Measurements from ENCODE around the gene RAPGEF5.

DNA sequence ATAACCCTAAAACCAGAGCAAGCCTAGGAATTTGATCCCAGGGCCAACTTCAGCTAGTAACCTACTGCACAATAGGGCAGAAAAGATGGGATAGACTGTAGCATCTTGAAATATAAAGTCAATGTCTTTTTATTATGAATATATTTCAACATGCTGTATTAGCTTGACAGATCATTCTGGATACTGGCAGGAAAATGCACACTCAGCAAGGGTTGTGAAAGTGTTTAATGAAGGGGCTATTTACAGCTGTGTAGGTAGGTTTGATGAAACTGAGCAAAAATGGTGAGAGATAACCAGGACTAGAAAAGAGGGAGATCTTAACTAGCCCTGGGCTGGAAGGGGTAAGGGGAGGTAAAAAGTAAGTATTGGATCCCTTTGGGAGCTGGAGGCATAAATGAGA lies 156.2 kb downstream of the RAPGEF5 start:
- TF ChIP-seq, protein P1, sequence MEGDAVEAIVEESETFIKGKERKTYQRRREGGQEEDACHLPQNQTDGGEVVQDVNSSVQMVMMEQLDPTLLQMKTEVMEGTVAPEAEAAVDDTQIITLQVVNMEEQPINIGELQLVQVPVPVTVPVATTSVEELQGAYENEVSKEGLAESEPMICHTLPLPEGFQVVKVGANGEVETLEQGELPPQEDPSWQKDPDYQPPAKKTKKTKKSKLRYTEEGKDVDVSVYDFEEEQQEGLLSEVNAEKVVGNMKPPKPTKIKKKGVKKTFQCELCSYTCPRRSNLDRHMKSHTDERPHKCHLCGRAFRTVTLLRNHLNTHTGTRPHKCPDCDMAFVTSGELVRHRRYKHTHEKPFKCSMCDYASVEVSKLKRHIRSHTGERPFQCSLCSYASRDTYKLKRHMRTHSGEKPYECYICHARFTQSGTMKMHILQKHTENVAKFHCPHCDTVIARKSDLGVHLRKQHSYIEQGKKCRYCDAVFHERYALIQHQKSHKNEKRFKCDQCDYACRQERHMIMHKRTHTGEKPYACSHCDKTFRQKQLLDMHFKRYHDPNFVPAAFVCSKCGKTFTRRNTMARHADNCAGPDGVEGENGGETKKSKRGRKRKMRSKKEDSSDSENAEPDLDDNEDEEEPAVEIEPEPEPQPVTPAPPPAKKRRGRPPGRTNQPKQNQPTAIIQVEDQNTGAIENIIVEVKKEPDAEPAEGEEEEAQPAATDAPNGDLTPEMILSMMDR (IDR thresholded peaks at IDR 0.05) = no peak
- no peak for TF ChIP-seq POLR2A (IDR thresholded peaks at IDR 0.05)
